Mesothelial cell of epicardium (in vitro differentiated cells): ENCODE measurements around the gene PFDN4. TPM values are rescaled to one million over a fixed set of nuclear protein-coding genes. Genes with fewer than 3 reads are reported as not detected.

Experiments
- DNase-seq, 2 experiments: peaks; one replicate each; pipeline ENCODE4 v3.0.0; 2021; ENCODE audit warnings: low spot score in 2 of 2; ENCODE audit not compliant: unreplicated experiment in 2 of 2
- H3K27ac Mint-ChIP-seq: 2 replicates; pipeline ENCODE4 v1.8.0; 2021; ENCODE audit warnings: mixed read lengths
- H3K27me3 Mint-ChIP-seq: 2 replicates; pipeline ENCODE4 v1.8.0; 2021; ENCODE audit warnings: low read depth, mixed read lengths
- H3K36me3 Mint-ChIP-seq: 2 replicates; pipeline ENCODE4 v1.8.0; 2021; ENCODE audit warnings: mixed read lengths
- H3K4me1 Mint-ChIP-seq: 2 replicates; pipeline ENCODE4 v1.8.0; 2021; ENCODE audit warnings: mixed read lengths
- H3K4me3 Mint-ChIP-seq: 2 replicates; pipeline ENCODE4 v1.8.0; 2021; ENCODE audit warnings: mild to moderate bottlenecking, moderate library complexity, mixed read lengths
- H3K9me3 Mint-ChIP-seq: 2 replicates; pipeline ENCODE4 v1.8.0; 2021; ENCODE audit warnings: mixed read lengths
- CTCF ChIP-seq: fragments of 200-600 bp; sonication (generic); IDR thresholded peaks from one replicate; pipeline ENCODE4 v1.5.0; 2021; ENCODE audit warnings: antibody characterized with exemption; ENCODE audit not compliant: unreplicated experiment
- total RNA-seq: library from RNA; stranded (reverse); gene quantifications from 3 replicates; pipeline ENCODE4 v1.2.1, GENCODE V29; 2021

Gene PFDN4
- total RNA-seq, 1 donor from 2014 or later: 26.0 TPM

GRCh38 chr20:54161821-54162149 is 46.1 kb upstream of the PFDN4 start:
- no peak overlapping the region for H3K4me3 Mint-ChIP-seq
- peaks cover 2% of the 10 kb centered on the region for H3K27me3 Mint-ChIP-seq
- H3K27ac Mint-ChIP-seq: no peak overlapping the region
- no peaks in the 10 kb centered on the region for H3K4me1 Mint-ChIP-seq
- H3K9me3 Mint-ChIP-seq: no peaks in the 10 kb centered on the region
- no peak for DNase-seq
- H3K36me3 Mint-ChIP-seq: no peaks in the 10 kb centered on the region
- no peak for TF ChIP-seq CTCF

- H3K27ac Mint-ChIP-seq: no peak overlapping the region
- H3K27me3 Mint-ChIP-seq: no peaks in the 10 kb centered on the region
- no peak overlapping the region for H3K4me3 Mint-ChIP-seq
- no peak for TF ChIP-seq CTCF
- no peak for DNase-seq
- no peaks in the 10 kb centered on the region for H3K36me3 Mint-ChIP-seq
- no peaks in the 10 kb centered on the region for H3K9me3 Mint-ChIP-seq
- no peaks in the 10 kb centered on the region for H3K4me1 Mint-ChIP-seq
Observed at GRCh38 chr20:54162378-54163009, 45.4 kb upstream of the PFDN4 start.

GRCh38 chr20:54163402-54163801 is 44.5 kb upstream of the PFDN4 start:
- Mint-ChIP-seq H3K36me3 (no peaks in the 10 kb centered on the region), H3K27me3 (no peaks in the 10 kb centered on the region), H3K4me3 (no peak overlapping the region), H3K4me1 (peaks cover 8% of the 10 kb centered on the region), H3K27ac (no peak overlapping the region), H3K9me3 (no peaks in the 10 kb centered on the region)
- TF ChIP-seq CTCF: no peak
- DNase-seq: no peak

- peaks cover 8% of the 10 kb centered on the region for H3K27me3 Mint-ChIP-seq
- TF ChIP-seq CTCF: no peak
- H3K4me3 Mint-ChIP-seq: no peak overlapping the region
- H3K36me3 Mint-ChIP-seq: no peaks in the 10 kb centered on the region
- H3K9me3 Mint-ChIP-seq: no peaks in the 10 kb centered on the region
- H3K27ac Mint-ChIP-seq: no peak overlapping the region
- H3K4me1 Mint-ChIP-seq: peaks cover 16% of the 10 kb centered on the region
- no peak for DNase-seq
Observed at GRCh38 chr20:54165014-54165413, 42.9 kb upstream of the PFDN4 start.

GRCh38 chr20:54165803-54166202 is 42.1 kb upstream of the PFDN4 start:
- Mint-ChIP-seq H3K27me3 (peaks cover 12% of the 10 kb centered on the region), H3K4me3 (no peak overlapping the region), H3K36me3 (no peaks in the 10 kb centered on the region), H3K27ac (no peak overlapping the region), H3K9me3 (no peaks in the 10 kb centered on the region), H3K4me1 (peaks cover 16% of the 10 kb centered on the region)
- TF ChIP-seq CTCF: no peak
- no peak for DNase-seq
